Measurements from ENCODE around the gene MRGPRD. TPM values are rescaled to one million over a fixed set of nuclear protein-coding genes. Genes with fewer than 3 reads are reported as not detected.

The MRGPRD gene
- total and polyA plus RNA-seq, 2 of the 8 experiments (the other 6 are each of a cell fraction or from before 2014, with no cell fraction given), result not detected

DNA sequence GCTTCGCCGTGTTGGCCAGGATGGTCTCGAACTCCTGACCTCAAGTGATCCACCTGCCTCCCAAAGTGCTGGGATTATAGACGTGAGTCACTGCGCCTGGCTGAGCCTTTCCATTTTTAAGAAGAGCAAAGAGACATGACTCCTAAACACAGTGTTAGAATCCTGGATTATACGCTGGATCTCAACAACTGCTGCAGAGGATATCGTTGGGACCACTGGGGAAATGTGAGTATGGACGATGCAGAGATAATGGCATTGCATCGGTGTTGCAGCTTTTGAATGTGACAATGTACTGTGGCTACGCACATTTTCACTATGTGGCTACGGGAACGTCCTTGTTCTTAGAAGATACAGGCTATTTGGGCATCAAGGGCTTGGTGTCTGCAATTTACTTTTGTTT, 26.0 kb upstream of the MRGPRD start:
- Histone ChIP-seq H3K27ac (ENCODE audit: low read depth, low read length) (no peak overlapping the region), H3K4me2 (ENCODE audit: insufficient read depth in 1 of 2, low read depth in 2 of 2, low read length in 2 of 2) (no peak overlapping the region), H3K79me2 (ENCODE audit: control insufficient read depth in 1 of 2, insufficient read depth in 2 of 2, low read length in 2 of 2) (no peaks in the 10 kb centered on the region), H3K23me2 (ENCODE audit: low read depth, low read length) (peaks cover 3% of the 10 kb centered on the region; the same call in 1 of the 2 replicates), H3K79me1 (ENCODE audit: low read depth, low read length) (no peaks in the 10 kb centered on the region), H4K91ac (replicated peaks; ENCODE audit: insufficient read length, low read length) (no peak overlapping the region), H3K14ac (ENCODE audit: insufficient read length) (no peak overlapping the region), H2BK20ac (ENCODE audit: low read length) (no peak overlapping the region), H3K9me3 (ENCODE audit: insufficient read depth in 2 of 2, low read depth in 1 of 2, low read length in 1 of 2) (no peaks in the 10 kb centered on the region), H2BK5ac (ENCODE audit: low read depth, low read length) (no peak overlapping the region), H2BK12ac (ENCODE audit: low read depth, low read length) (no peak overlapping the region), H4K8ac (ENCODE audit: extremely low read depth, insufficient read depth, low read length) (no peak overlapping the region), H3K4ac (replicated peaks; ENCODE audit: insufficient read length, low read depth, low read length) (no peak overlapping the region), H4K20me1 (replicated peaks in 1 of 2; ENCODE audit: control insufficient read depth in 1 of 2, insufficient read depth in 2 of 2, low read length in 2 of 2) (no peaks in the 10 kb centered on the region), H3K56ac (replicated peaks; ENCODE audit: insufficient read length, low read depth, low read length) (no peak overlapping the region), H3K9ac (replicated peaks in 1 of 4; ENCODE audit: extremely low read depth in 1 of 4, low read depth in 3 of 4, low read length in 3 of 4) (no peak overlapping the region), H2AK5ac (ENCODE audit: low read depth, low read length) (no peak overlapping the region), H2BK120ac (replicated peaks; ENCODE audit: low read depth, low read length) (no peak overlapping the region), H3K4me1 (replicated peaks in 1 of 4; ENCODE audit: control insufficient read depth in 3 of 4, insufficient read depth in 4 of 4, low read length in 3 of 4) (peaks cover 4 to 17% (median 11%) of the 10 kb centered on the region in 4 experiments), H3K27me3 (replicated peaks in 1 of 4; ENCODE audit: control insufficient read depth in 3 of 4, extremely low read depth in 1 of 4, insufficient read depth in 3 of 4, low read length in 3 of 4) (no peaks in the 10 kb centered on the region), H3K18ac (ENCODE audit: extremely low read depth, low read length) (no peak overlapping the region), H3K23ac (ENCODE audit: insufficient read length) (no peak overlapping the region), H2AFZ (ENCODE audit: low read length) (no peak overlapping the region), H3K36me3 (ENCODE audit: control insufficient read depth in 2 of 4, insufficient read depth in 4 of 4, low read length in 3 of 4) (no peaks in the 10 kb centered on the region; a peak in 1 of 8 replicates), H4K5ac (ENCODE audit: insufficient read length, low read depth, low read length) (no peak overlapping the region), H2BK15ac (ENCODE audit: low read length) (no peak overlapping the region), H3K4me3 (ENCODE audit: extremely low read depth in 1 of 4, insufficient read depth in 2 of 4, low read depth in 3 of 4, low read length in 4 of 4) (no peak overlapping the region)
- ChIA-PET POLR2A (ENCODE audit: partially characterized antibody) (no interaction called here), CTCF (ENCODE audit: partially characterized antibody) (interaction anchor here (0.8 to 2.2 kb wide), 2 partner anchors 52 to 81 kb away, joined by 3 to 4 read pairs; no protein-coding TSS in a partner anchor)
- 88% methylated on average over 12 of the region's 12 CpGs; no CpG with 5 or more reads in 1 of the 2 experiments for WGBS, 2 experiments (ENCODE audit: extremely low coverage in 1 of 2, insufficient coverage in 1 of 2, insufficient read length in 1 of 2, insufficient replicate concordance in 2 of 2, low coverage in 1 of 2, low lambda C conversion rate in 2 of 2, missing lambda C conversion rate in 1 of 2)
- FAIRE-seq (no peak), DNase-seq (ENCODE audit: low read depth in 1 of 2, low spot score in 2 of 2) (no peak)
- TF ChIP-seq SIRT6 (IDR thresholded peaks at IDR 0.05; ENCODE audit: low read length) (no peak), RXRA (IDR thresholded peaks at IDR 0.05; ENCODE audit: insufficient read depth, low read depth, low read length) (no peak), BACH1 (IDR thresholded peaks at IDR 0.05; ENCODE audit: low read length) (no peak), MAFK (IDR thresholded peaks at IDR 0.05; ENCODE audit: low read depth, low read length) (no peak), YY1 (IDR thresholded peaks at IDR 0.05; ENCODE audit: low read depth, low read length) (no peak), SUZ12 (IDR thresholded peaks at IDR 0.05; ENCODE audit: low read length) (no peak), TAF7 (optimal IDR thresholded peaks at IDR 0.05; ENCODE audit: borderline replicate concordance, low read depth, low read length) (no peak), KDM5A (IDR thresholded peaks at IDR 0.05; ENCODE audit: low read length) (no peak), TAF1 (IDR thresholded peaks at IDR 0.05; ENCODE audit: low read depth, low read length) (no peak), SP2 (IDR thresholded peaks at IDR 0.05; ENCODE audit: low read length) (no peak), CTBP2 (IDR thresholded peaks at IDR 0.05; ENCODE audit: borderline replicate concordance, insufficient read depth, insufficient read length, low read length) (no peak), POLR2A (IDR thresholded peaks at IDR 0.05; ENCODE audit: control extremely low read depth in 1 of 2, low read depth in 2 of 2, low read length in 2 of 2) (no peak), CBX5 (IDR thresholded peaks at IDR 0.05; ENCODE audit: low read depth, low read length) (no peak), SIX5 (IDR thresholded peaks at IDR 0.05; ENCODE audit: low read depth, low read length) (no peak)

All from H1 (cell line).